ENCODE results near the gene HPSE2.

- TF ChIP-seq CTCF (IDR thresholded peaks at IDR 0.05) (no peak), MYC (IDR thresholded peaks at IDR 0.05; ENCODE audit: borderline replicate concordance, low read length) (no peak), POLR2A (IDR thresholded peaks at IDR 0.05; ENCODE audit: low read length) (no peak), CHD2 (IDR thresholded peaks at IDR 0.05; ENCODE audit: low read length, partially characterized antibody) (no peak)
Observed at GRCh38 chr10:98778277-98778759, 457.3 kb downstream of the HPSE2 start.

Measured in A549 (cell line).